Breast epithelium (tissue), 4 donors: ENCODE data around the gene FZD2. TPM values are rescaled to one million over a fixed set of nuclear protein-coding genes. Genes with fewer than 3 reads are reported as not detected.

Source experiments
- DNase-seq, 2 donors: peaks; one replicate each; pipeline ENCODE4 v3.0.0-alpha.2; 2019; ENCODE audit warnings: low spot score in 2 of 2
- H3K27ac ChIP-seq, 2 donors: fragments of 200-600 bp; sonication (generic) in 1 of 2; one replicate each; pipeline ENCODE4 v1.5.1; 2016 to 2019; ENCODE audit warnings: mild to moderate bottlenecking in 1 of 2
- H3K27me3 ChIP-seq, 2 donors: fragments of 200-600 bp; sonication (generic) in 1 of 2; one replicate each; pipeline versions ENCODE4 v1.5.1 to v1.6.0; 2017 to 2019; ENCODE audit warnings: control low read depth in 1 of 2, mild to moderate bottlenecking in 1 of 2
- H3K36me3 ChIP-seq: fragments of 200-600 bp; one replicate; pipeline ENCODE4 v1.5.1; 2019
- H3K4me1 ChIP-seq, 2 donors: fragments of 200-600 bp; sonication (generic); one replicate each; pipeline ENCODE4 v1.5.1; 2016 to 2019; ENCODE audit warnings: control low read depth in 1 of 2
- H3K4me3 ChIP-seq, 3 donors: fragments of 200-600 bp; sonication (generic); 1 replicate in 2 of 3; 2 replicates in 1 of 3; pipeline ENCODE4 v1.5.1; 2016 to 2019; ENCODE audit warnings: mild to moderate bottlenecking in 3 of 3, moderate library complexity in 2 of 3
- H3K9me3 ChIP-seq, 2 donors: fragments of 200-600 bp; sonication (generic) in 1 of 2; one replicate each; pipeline ENCODE4 v1.5.1; 2016 to 2019; ENCODE audit warnings: control low read depth in 1 of 2
- POLR2A ChIP-seq: fragments of 450-650 bp; IDR thresholded peaks from one replicate; pipeline ENCODE4 v1.6.1; 2016; ENCODE audit warnings: antibody characterized with exemption, mild to moderate bottlenecking, moderate library complexity
- POLR2AphosphoS5 ChIP-seq, 3 donors: sonication (generic); formaldehyde crosslinking; IDR thresholded peaks; one replicate each; pipeline ENCODE4 v1.6.1; 2017; ENCODE audit warnings: antibody characterized with exemption in 3 of 3
- intact Hi-C: fragments of 100-400 bp; cut with DNase I; formaldehyde crosslinking; loops from one replicate; pipeline ENCODE4 v1.15.1; 2023; ENCODE audit warnings: low total_unique reads
- total RNA-seq, 3 donors: library from RNA; depleted of rRNA; stranded (reverse); fragments of >200 nt; gene quantifications; one replicate each; pipeline ENCODE4 v1.1.0, GENCODE V29; 2016
- TF ChIP-seq, protein P1 (sequence below), 3 donors: fragments of 450-650 bp; IDR thresholded peaks; one replicate each; pipeline ENCODE4 v1.5.1; 2016 to 2017; ENCODE audit warnings: antibody characterized with exemption in 3 of 3, mild to moderate bottlenecking in 3 of 3, moderate library complexity in 3 of 3

Gene FZD2
- total RNA-seq, 3 donors from 2014 or later, result 1.9 to 3.6 (median 3.0) TPM

DNA sequence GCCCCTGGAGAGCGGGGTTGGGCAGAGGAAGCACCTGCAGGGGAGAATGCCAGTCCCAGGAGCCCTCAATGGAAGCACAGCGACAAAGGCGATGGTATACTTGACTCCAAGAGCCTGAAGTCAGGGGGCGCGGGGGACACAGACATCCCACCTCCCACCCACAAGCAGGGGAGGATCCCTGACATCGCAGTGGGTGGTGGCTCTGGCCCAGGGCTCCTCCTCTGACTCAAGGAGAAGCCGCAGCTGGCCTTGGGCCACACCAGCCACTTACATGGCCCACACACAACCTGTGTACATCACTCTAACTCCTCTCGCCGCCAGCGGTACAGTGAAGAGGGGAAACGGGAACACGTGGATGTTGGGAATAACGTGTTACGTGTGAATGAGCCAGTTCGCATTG, 44.3 kb downstream of the FZD2 start:
- Histone ChIP-seq H3K9me3 (no peaks in the 10 kb centered on the region), H3K27me3 (no peaks in the 10 kb centered on the region), H3K27ac (no peak overlapping the region), H3K36me3 (no peaks in the 10 kb centered on the region), H3K4me3 (no peak overlapping the region), H3K4me1 (no peaks in the 10 kb centered on the region)
- DNase-seq, result no peak
- TF ChIP-seq, protein P1, sequence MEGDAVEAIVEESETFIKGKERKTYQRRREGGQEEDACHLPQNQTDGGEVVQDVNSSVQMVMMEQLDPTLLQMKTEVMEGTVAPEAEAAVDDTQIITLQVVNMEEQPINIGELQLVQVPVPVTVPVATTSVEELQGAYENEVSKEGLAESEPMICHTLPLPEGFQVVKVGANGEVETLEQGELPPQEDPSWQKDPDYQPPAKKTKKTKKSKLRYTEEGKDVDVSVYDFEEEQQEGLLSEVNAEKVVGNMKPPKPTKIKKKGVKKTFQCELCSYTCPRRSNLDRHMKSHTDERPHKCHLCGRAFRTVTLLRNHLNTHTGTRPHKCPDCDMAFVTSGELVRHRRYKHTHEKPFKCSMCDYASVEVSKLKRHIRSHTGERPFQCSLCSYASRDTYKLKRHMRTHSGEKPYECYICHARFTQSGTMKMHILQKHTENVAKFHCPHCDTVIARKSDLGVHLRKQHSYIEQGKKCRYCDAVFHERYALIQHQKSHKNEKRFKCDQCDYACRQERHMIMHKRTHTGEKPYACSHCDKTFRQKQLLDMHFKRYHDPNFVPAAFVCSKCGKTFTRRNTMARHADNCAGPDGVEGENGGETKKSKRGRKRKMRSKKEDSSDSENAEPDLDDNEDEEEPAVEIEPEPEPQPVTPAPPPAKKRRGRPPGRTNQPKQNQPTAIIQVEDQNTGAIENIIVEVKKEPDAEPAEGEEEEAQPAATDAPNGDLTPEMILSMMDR (IDR thresholded peaks at IDR 0.05), result no peak
- no peak for TF ChIP-seq POLR2A
- no peak for TF ChIP-seq POLR2AphosphoS5 (IDR thresholded peaks at IDR 0.05)
- intact Hi-C loops, result no loop called here

DNA sequence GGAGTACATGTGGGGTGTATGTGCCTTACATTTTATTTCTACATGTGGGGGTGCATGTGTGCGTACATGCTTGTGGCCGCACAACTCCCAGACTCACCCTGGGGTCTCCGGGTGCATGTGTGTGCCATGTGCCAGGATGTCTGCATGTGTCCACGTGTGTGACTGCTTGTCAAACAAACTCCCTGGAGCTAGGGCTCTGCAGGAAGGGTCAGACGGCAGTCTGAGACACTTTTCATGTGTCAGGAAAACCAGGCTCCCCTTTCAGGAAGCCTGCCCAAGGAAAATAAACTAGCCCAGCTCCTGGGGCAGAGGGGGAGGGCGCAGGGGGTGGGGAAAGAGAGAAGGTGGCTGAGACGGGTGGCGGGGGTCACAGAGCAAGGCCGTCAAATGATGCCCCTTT, 44.7 kb downstream of the FZD2 start:
- DNase-seq, result no peak
- intact Hi-C loops, result no loop called here

GRCh38 chr17:44602390-44602789, 45.1 kb downstream of the FZD2 start:
- H3K27me3 ChIP-seq, result no peaks in the 10 kb centered on the region
- intact Hi-C loops, result no loop called here
- no peaks in the 10 kb centered on the region for H3K4me1 ChIP-seq
- no peaks in the 10 kb centered on the region for H3K9me3 ChIP-seq
- no peak for TF ChIP-seq POLR2AphosphoS5 (IDR thresholded peaks at IDR 0.05)
- TF ChIP-seq, protein P1 (IDR thresholded peaks at IDR 0.05), result no peak
- TF ChIP-seq POLR2A, result no peak
- H3K36me3 ChIP-seq, result no peaks in the 10 kb centered on the region
- no peak for DNase-seq
- no peak overlapping the region for H3K4me3 ChIP-seq
- H3K27ac ChIP-seq, result no peak overlapping the region

More for the DNA sequence above, 44.7 kb downstream of the FZD2 start:
- Histone ChIP-seq H3K27ac (no peak overlapping the region), H3K9me3 (no peaks in the 10 kb centered on the region), H3K27me3 (no peaks in the 10 kb centered on the region), H3K4me3 (no peak overlapping the region), H3K36me3 (no peaks in the 10 kb centered on the region), H3K4me1 (no peaks in the 10 kb centered on the region)
- no peak for TF ChIP-seq POLR2AphosphoS5 (IDR thresholded peaks at IDR 0.05)

GRCh38 chr17:44602970-44603369, 45.7 kb downstream of the FZD2 start:
- intact Hi-C loops, result no loop called here
- Histone ChIP-seq H3K27me3 (no peaks in the 10 kb centered on the region), H3K4me1 (no peaks in the 10 kb centered on the region), H3K36me3 (no peaks in the 10 kb centered on the region), H3K4me3 (no peak overlapping the region), H3K27ac (no peak overlapping the region), H3K9me3 (no peaks in the 10 kb centered on the region)
- TF ChIP-seq, protein P1 (IDR thresholded peaks at IDR 0.05), result no peak
- no peak for TF ChIP-seq POLR2AphosphoS5 (IDR thresholded peaks at IDR 0.05)
- TF ChIP-seq POLR2A, result no peak
- no peak for DNase-seq

- no peak for TF ChIP-seq POLR2AphosphoS5 (IDR thresholded peaks at IDR 0.05)
- TF ChIP-seq, protein P1 (IDR thresholded peaks at IDR 0.05), result no peak
- TF ChIP-seq POLR2A, result no peak
- Histone ChIP-seq H3K27me3 (no peaks in the 10 kb centered on the region), H3K36me3 (no peaks in the 10 kb centered on the region), H3K9me3 (no peaks in the 10 kb centered on the region), H3K4me1 (no peaks in the 10 kb centered on the region), H3K27ac (no peak overlapping the region), H3K4me3 (no peak overlapping the region)
- no peak for DNase-seq
- intact Hi-C loops, result no loop called here
These were observed 47.0 kb downstream of the FZD2 start for GRCh38 chr17:44604116-44604761.
